UCSD-AML1 (cell line): Measurements from ENCODE around the gene TAS2R43.
"Not testable (repeated sequence)": the region's sequence is repeated elsewhere in the genome, so short reads cannot be mapped to it uniquely, and the experiment has no call there.

Source experiments
- DNase-seq: peaks from one replicate; lab custom pipeline; 2025; ENCODE audit not compliant: unreplicated experiment; lab: John Stamatoyannopoulos, UW

Gene TAS2R43

DNA sequence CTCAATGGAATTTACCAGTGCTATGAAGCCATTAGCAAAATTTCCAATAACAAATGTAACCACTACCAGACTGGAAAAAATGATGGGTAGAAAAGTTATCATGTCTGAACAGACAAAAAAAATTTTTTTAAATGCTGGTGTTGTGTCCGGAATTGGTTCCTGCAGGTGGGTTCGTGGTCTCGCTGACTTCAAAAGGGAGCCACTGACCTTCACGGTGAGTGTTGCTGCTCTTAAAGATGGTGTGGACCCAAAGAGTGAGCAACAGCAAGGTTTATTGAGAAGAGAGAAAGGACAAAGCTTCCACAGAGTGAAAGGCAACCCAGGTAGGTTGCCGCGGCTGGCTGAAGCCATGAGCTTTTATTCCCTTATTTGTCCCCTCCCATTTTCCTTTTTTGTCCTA, at the start of gene TAS2R43:
Gene TAS2R43 (minus strand): TSS at position 186 of the 400 bp plus-strand sequence. CDS start 84 bp downstream, at position 102.
- no peak for DNase-seq

GRCh38 chr12:11136075-11136474, 44.0 kb upstream of the TAS2R43 start:
- no peak for DNase-seq

DNA sequence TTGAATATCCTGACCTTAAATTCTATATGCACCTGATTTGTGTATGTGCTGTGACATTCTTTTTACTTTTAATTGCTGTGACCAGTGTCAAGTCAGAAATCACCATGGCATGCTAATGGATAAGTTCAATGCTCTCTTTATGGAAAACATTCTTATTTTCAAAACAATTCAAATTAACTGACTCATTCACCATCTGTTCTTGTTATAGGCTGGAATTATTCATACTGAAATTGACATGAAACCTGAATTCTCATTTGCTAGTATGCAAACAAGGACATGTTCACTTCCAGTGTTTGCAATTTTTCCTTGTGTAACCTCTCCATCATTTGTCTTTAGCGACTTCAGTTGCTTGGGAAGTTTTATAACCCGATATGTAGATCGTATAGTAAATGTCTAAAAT, 42.2 kb upstream of the TAS2R43 start, which contains the start of gene TAS2R30:
Gene TAS2R30 (minus strand): TSS at position 340 of the 400 bp plus-strand sequence. CDS start 400 bp downstream, outside the sequence.
- no peak for DNase-seq

DNA sequence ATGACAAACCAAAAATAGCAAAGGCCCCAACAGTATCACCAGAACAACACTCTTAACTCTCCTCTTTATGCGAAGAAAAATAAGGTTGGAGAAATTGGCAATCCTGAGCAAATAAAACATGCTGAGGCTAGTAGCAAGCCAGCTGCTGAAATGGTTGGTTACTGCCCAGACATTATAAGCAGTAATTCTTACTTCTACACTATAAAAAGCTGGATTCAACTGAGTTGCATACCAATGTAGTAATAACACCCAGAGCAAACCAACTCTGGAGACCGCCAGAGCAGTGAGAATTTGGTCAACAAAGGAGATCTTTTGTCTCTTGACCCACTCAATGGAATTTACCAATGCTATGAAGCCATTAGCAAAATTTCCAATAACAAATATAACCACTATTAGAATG, 41.7 kb upstream of the TAS2R43 start:
- no peak for DNase-seq

DNA sequence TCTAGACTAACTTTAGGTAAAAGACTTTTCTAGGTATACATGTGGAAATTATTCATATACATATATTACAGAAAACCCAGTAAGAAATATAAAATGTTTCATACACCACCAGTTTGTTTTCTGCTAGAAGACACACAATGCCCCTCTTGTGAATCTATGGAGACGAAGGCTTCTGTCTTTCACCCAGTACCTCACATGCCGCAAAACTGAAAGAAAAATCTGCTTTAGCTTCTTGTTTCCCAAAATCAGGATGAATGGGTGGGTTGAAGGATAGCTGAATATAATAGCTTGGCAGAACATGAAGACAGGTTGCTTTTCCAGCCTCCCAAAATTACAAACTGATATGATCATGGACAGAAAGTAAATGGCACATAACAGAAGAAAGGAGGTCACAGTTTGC, 41.0 kb upstream of the TAS2R43 start:
- DNase-seq = no peak

GRCh38 chr12:11130999-11131398, 38.9 kb upstream of the TAS2R43 start:
- DNase-seq = no peak

DNA sequence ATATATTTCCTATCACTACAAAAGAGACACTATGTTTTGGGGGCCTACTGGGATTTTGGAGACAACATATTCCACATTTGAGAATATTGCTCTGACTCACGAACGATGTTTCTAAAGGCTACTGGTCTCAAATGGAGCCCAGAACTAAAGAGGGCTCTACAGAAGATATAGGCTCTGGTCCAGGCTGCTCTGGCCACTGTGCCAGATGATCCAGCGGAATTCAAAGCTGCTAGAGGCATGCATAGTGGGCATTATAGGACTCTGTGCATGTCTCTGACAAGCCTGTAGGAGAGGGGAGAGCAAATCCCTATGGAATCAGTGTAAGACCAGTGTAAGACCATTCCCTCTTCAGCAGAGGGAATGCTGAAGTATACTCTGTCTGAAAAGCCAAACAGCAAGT, 38.3 kb upstream of the TAS2R43 start:
- no peak for DNase-seq

GRCh38 chr12:11114130-11114529, 22.0 kb upstream of the TAS2R43 start:
- DNase-seq = not testable (repeated sequence)

DNA sequence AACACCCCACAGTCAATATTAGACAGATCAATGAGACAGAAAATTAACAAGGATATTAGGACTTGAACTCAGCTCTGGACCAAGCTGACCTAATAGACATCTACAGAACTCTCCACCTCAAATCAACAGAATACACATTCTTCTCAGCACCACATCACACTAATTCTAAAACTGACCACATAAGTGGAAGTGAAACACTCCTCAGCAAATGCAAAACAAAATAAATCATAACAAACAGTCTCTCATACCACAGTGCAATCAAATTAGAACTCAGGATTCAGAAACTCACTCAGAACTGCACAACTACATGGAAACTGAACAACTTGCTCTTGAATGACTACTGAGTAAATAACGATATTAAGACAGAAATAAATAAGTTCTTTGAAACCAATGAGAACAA, 19.1 kb upstream of the TAS2R43 start:
- DNase-seq = not testable (repeated sequence)

DNA sequence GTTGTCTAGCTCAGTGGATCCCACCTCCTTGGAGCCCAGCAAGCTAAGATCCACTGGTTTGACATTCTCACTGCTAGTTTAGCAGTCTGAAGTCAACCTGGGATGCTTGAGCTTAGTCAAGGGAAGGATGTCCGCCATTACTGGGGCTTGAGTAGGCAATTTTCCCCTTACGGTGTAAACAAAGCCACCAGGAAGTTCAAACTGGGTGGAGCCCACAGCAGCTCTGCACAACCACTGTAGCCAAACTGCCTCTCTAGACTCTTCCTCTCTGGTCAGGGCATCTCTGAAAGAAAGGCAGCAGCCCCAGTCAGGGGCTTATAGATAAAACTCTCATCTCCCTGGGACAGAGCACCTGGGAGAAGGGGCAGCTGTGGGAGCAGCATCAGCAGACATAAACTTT, 16.7 kb upstream of the TAS2R43 start:
- no peak for DNase-seq

- no peak for DNase-seq
These were observed 15.6 kb upstream of the TAS2R43 start for GRCh38 chr12:11107719-11108118.

GRCh38 chr12:11106288-11106687, 14.2 kb upstream of the TAS2R43 start:
- DNase-seq = no peak

- no peak for DNase-seq
These were observed 13.4 kb upstream of the TAS2R43 start for GRCh38 chr12:11105546-11105945.

DNA sequence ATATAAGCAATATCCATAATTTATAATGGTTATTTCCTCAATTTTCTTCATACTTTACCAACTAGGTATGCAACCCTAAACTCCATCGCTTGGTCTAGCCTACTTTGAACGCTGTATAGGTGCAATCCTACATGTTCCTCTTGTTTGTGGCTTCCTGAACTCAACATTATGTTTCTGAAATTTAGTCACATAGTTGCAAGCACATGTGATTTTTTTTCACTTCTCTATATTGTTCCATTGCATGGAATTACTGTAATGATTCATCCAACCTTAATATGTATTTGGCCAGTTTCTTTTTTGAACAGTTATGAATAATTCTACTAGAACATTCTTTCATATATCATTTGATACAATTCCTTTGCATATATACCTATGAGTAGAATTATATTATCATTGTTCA, 2.8 kb upstream of the TAS2R43 start:
- not testable (repeated sequence) for DNase-seq

GRCh38 chr12:11089246-11089645, 2.9 kb downstream of the TAS2R43 start:
- no peak for DNase-seq

- DNase-seq = no peak
These were observed 6.7 kb downstream of the TAS2R43 start for GRCh38 chr12:11085419-11085818.

GRCh38 chr12:11081987-11082386, 10.1 kb downstream of the TAS2R43 start:
- no peak for DNase-seq

DNA sequence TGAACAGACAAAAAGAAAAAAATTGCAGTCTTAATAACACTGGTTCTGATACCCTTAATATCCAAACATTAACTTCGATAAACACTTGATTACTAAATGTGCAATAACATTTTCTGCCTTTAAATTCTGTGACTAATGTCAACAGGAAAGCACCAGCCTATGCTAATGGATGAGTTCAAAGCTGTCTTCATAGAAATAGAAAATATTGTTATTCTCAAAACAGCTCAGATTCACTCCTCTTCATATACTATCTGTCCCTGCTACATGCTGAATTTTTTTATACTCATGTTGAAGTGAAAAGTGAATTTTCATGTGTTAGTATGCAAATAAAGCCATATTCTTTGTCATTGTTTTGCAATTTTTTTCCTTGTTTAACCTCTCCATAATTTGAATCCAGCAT, 13.9 kb downstream of the TAS2R43 start:
- DNase-seq = no peak

DNA sequence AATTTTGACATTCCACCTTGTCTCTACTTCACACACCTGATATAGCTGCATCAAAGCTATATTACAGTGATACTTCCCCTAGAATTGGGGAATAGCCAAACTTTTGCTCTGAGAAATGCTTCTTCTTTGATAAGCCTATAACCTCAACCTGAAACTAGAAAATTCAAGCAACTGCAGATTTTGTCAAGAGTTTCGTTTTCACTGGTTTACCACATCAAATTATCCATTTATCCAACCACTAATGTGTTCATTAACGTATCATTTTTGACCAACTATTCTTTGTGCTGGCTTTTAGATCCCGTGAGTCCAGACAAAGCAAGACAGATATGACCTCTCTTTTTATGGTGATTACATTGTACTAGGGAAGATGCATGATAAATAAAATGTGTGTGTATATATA, 16.5 kb downstream of the TAS2R43 start:
- DNase-seq = no peak

- no peak for DNase-seq
These were observed 20.7 kb downstream of the TAS2R43 start for GRCh38 chr12:11071414-11071813.

GRCh38 chr12:11070999-11071398, 21.1 kb downstream of the TAS2R43 start:
- DNase-seq = no peak

GRCh38 chr12:11069854-11070365, 22.2 kb downstream of the TAS2R43 start:
- no peak for DNase-seq

GRCh38 chr12:11067514-11067913, 24.6 kb downstream of the TAS2R43 start:
- DNase-seq = no peak
